DND-41 (cell line): ENCODE results near the gene LEF1.

Experiments used
- EZH2 ChIP-seq: IDR thresholded peaks from 3 replicates; pipeline ENCODE4 v1.6.1; 2012; ENCODE audit warnings: borderline replicate concordance, low read depth, mild to moderate bottlenecking, moderate library complexity, low read length, inconsistent platforms; ENCODE audit not compliant: severe bottlenecking
- TF ChIP-seq, protein P1 (sequence below): IDR thresholded peaks from 2 replicates; pipeline ENCODE4 v1.5.1; 2012; ENCODE audit warnings: borderline replicate concordance, low read length, moderate library complexity, mild to moderate bottlenecking; ENCODE audit not compliant: poor library complexity, severe bottlenecking; ENCODE audit errors: extremely low read depth

GRCh38 chr4:108008721-108009120 lies 160.0 kb downstream of the LEF1 start:
- TF ChIP-seq, protein P1, sequence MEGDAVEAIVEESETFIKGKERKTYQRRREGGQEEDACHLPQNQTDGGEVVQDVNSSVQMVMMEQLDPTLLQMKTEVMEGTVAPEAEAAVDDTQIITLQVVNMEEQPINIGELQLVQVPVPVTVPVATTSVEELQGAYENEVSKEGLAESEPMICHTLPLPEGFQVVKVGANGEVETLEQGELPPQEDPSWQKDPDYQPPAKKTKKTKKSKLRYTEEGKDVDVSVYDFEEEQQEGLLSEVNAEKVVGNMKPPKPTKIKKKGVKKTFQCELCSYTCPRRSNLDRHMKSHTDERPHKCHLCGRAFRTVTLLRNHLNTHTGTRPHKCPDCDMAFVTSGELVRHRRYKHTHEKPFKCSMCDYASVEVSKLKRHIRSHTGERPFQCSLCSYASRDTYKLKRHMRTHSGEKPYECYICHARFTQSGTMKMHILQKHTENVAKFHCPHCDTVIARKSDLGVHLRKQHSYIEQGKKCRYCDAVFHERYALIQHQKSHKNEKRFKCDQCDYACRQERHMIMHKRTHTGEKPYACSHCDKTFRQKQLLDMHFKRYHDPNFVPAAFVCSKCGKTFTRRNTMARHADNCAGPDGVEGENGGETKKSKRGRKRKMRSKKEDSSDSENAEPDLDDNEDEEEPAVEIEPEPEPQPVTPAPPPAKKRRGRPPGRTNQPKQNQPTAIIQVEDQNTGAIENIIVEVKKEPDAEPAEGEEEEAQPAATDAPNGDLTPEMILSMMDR: no peak
- TF ChIP-seq EZH2: no peak
